Fibroblast of peridontal ligament (primary cell): ENCODE data around the gene SMURF2.

Experiments
- DNase-seq: peaks from one replicate; pipeline ENCODE4 v3.0.0-alpha.2; 2010; ENCODE audit errors: extremely low read depth

The SMURF2 gene

GRCh38 chr17:64537488-64537887, 124.6 kb downstream of the SMURF2 start:
- no peak for DNase-seq

GRCh38 chr17:64536913-64537312, 125.2 kb downstream of the SMURF2 start:
- DNase-seq: no peak

- no peak for DNase-seq
These were observed 126.8 kb downstream of the SMURF2 start for GRCh38 chr17:64535357-64535756.

DNA sequence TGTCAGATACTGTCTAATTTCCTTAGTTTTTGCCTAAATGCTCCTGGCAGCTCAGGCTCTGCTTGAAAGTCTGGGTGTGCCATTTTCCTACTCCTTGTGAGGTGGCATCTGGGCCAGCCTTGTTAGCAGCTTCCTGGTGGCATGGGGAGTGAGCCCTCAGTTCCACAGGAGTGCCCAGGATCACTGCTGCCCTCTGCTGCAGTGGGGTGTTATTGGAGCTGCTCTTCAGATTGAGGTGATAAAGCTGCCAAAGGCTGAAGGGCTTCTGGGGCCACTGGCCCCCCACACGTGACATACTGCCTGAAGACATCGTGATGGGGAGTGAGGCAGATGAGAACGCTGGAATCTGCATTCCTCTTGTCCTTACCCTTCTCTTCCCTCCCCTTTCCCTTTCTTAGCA, 127.9 kb downstream of the SMURF2 start:
- no peak for DNase-seq

DNA sequence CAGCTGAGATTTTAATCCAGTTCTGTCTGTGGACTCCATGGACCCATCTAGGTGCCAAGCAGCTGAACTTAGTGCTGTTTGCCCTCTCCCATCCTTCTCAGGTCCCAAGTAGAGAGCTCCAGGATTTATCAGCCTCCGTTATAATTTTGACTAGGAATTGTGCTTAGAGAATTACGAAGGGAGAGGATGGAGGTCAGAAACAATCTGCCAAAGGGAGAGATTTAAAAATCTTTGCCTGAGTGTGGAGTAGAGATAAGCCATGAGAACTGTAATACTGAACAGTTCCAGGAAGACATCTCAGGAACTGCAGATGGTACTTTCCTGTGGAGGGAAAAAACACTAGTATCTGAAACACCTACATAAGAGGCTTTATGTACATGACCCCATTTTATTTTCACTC, 128.3 kb downstream of the SMURF2 start:
- DNase-seq: no peak

DNA sequence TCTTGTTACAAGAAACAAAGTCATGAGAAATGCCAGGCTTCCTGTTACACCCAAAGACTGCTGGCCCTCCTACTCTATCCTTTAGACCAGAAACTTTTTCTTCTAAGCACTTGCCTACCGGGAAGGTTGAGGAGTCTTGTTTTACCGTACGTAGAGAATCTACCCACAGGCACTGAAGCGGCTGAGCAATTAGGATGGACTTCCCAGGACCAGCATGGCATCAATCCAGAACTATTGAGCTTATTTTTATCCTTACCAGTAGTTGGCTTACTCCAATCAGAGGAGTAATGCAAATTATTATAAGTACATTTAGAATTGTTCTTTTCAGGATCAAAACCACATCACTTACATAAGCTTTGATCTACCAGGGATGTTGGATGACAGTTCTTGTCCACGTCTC, 129.7 kb downstream of the SMURF2 start:
- DNase-seq: peak; percentile 37

DNA sequence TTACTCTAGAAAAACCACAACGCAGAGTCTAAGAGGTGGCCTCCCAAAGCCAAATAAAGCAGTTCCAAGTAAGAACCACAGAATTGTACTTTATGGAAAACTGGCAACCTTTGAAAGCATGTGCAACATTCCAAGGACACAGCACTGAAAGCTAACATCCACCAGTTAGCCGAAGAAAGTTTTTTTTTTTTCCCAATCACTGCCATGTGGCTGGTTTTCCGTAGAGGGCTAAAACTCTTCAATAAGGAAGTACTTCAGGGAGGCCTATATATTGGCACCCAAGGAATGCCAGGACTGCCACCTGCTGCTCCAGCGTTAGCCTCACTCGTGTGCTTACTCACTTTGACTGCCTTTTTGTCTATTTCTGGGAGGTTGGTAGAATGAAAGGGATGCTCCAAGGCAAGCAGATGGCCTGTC, 130.1 kb downstream of the SMURF2 start:
- DNase-seq: peak; percentile 96

DNA sequence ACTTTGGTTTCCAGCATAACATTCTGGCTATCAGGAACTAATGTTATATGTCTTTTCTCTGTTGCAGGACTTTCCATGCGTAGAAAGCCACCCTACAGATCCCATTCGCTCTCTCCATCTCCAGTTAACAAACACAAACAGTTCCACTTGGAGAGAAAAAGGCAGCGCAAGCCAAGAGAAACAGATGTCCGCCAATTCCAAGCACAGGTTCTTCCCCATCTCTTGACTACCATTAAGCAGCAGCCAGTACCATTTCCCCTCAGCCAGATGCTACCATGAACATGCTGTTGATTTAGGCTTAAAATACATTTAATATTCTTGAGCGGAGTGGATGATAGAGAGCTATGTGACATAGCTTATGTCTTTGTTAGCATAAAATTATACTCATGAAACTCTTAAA, 132.9 kb downstream of the SMURF2 start:
- DNase-seq: no peak

DNA sequence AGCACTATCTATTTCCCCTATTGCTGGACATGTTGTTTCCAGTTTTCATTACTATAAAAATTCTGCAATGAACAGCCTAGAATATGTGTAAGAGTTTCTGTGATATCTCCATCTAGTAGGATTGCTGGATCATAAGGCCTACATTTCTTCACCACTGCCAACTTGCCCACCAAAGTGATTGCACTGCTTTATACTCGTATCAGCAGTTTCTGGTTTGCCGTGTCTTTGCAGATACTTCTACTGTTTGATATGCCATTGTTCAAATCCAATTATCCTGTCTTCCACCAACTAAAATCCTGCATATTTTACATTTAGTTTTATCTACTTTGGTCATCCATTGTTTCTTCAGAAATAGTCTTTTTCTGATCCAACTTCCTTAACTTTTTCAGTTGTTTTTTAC, 134.2 kb downstream of the SMURF2 start:
- DNase-seq: no peak

DNA sequence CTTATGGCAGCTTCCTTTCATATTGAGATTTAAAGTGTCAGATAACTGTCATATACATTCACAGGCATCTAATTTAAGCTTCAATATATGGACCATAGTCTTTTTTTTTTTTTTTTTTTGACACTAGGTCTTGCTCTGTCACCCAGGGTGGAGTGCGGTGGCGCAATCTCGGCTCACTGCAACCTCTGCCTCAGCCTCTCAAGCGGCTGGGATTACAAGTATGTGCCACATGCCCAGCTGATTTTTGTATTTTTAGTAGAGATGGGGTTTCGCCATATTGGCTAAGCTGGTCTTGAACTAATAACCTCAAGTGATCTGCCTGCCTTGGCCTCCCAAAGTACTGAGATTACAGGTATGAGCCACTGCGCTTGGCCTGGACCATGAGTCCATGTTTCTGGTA, 141.7 kb downstream of the SMURF2 start:
- no peak for DNase-seq

GRCh38 chr17:64519601-64520000, 142.5 kb downstream of the SMURF2 start:
- no peak for DNase-seq

- no peak for DNase-seq
These were observed 146.3 kb downstream of the SMURF2 start for GRCh38 chr17:64515829-64516228.

DNA sequence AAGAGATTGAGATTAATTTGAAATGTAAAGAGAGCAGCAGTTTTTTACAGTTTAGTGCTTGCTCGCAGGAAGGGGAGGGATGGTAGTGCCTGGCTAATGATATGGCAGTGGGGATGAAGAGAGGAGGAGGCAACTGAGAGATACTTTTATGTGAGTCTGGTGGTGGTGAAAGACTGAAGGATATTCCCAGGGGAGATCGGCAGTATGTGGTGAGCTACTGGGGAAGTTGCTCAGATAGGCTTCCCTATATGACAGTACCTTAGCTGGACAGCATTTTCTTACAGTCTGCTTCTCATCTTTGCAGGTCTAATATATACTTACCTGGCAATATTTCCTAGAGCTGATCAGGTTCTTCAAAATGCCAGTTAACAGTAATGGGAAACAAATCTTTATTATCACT, 146.7 kb downstream of the SMURF2 start:
- DNase-seq: no peak

- no peak for DNase-seq
These were observed 152.9 kb downstream of the SMURF2 start for GRCh38 chr17:64509179-64509578.

- no peak for DNase-seq
These were observed 153.4 kb downstream of the SMURF2 start for GRCh38 chr17:64508683-64509082.

- DNase-seq: peak; percentile 81
These were observed 154.7 kb downstream of the SMURF2 start for GRCh38 chr17:64507413-64507782.

GRCh38 chr17:64506576-64507412, 155.3 kb downstream of the SMURF2 start, which contains the start of gene CEP95:
TSS of gene CEP95 (plus strand) at chr17:64506977. CDS start at chr17:64507098, 121 bp downstream.
- DNase-seq: peak; percentile 98

DNA sequence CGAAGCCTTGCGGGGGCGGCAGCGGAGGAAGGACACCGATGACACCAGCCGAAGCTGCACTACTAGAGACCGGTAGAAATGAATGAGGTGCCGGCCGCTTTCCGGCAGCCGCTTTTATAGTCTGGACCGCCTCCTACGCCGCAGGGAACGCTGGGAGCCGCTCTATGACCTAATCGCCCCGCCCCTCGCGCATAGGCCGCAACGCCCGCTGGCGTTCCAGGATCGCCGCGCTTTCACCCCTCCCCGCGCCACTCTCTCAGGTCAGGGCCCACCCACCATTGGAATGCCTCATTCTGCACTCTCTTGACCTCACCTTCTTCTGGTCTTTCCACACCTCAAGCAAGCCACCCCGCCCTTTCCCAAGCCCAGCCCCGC, 155.9 kb downstream of the SMURF2 start, which contains the start of gene DDX5:
DDX5 (minus strand) TSS at position 89 of the 375 bp plus-strand sequence. CDS start 170 bp downstream, outside the sequence.
- DNase-seq: peak; percentile 95

DNA sequence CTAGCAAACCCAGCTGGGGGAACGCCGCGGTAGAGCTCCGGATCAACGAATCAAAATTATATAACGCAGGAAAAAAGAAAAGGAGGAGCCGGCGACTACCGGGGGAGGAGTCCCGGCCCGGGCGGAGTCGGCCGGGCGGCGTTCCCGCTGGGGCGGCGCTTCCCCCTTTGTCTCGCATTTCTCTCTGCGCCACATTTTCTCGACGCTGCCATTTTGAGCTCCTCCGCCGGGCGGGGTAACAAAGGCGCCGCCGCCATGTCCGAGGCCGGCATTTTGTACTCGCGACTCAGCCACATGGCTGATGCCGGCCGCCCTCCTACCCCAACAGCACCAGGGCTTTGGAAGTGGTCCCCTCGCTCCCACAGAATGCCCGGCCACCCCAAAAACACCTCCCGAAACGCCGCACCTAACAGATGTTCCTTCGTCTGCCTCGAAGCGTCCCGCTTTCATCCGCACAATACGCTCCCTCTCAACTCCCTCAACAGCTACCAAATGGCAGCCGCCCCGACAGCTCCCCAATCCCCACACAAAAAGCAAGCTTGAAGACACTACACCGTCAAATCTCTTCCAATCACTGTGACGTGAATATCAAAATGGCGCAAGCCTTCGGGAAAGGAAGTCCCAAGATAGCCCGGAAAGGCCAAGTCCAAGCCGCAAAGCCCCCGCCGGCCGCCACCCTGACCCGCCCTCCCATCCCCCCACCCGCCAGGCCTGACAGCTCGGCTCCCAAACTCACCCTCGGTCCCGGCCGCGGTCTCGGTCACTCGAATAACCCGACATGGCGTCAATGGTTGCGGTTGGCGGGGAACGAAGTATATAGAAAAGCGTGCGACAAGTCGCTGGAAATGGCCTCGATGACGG, 156.5 kb downstream of the SMURF2 start:
- peak; percentile 90 for DNase-seq

DNA sequence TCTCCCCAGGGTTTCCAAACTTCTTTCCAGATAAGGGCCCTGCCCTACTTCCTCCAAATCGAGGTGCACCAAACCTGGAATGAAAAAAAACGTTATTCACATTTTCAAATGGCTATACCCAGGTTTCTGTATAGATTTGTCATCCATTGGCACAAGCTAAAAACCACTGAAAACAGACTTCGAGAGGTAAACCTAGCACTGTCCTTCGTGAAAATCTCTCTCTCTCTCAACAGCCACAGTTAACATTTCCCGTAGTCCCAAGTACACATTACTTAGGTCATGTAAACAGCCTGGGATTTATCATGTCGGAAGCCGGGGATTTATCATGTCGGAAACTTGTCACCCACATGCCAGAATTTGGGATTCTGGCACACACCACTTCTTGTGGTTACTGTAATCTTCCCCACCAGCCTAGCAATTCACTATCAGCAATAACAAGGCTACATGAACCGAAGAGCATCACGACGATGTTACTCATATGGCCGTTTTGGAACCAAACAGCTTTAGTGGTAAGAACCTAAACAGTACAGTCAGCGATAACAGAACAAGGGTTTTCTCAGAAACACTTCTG, 157.3 kb downstream of the SMURF2 start:
- DNase-seq: no peak

GRCh38 chr17:64503821-64504768, 158.0 kb downstream of the SMURF2 start:
- peak; percentile 28 for DNase-seq
